A673 (cell line): ENCODE measurements around the gene ARID3C. TPM values are rescaled to one million over a fixed set of nuclear protein-coding genes. Genes with fewer than 3 reads are reported as not detected.
"Not testable (repeated sequence)": the region's sequence is repeated elsewhere in the genome, so short reads cannot be mapped to it uniquely, and the experiment has no call there.

Experiments used
- BruUV-seq: library from RNA; stranded (reverse); fragments of 400-500 nt; replicated peaks from 2 replicates; lab custom pipeline; 2021; lab: Mats Ljungman, UMichigan
- CTCF ChIA-PET: fragments of 300-600 bp; sonication (Branson Sonifier 250); formaldehyde crosslinking; loops from one replicate; lab custom pipeline; 2022; ENCODE audit warnings: antibody characterized with exemption; lab: Charles Lee
- POLR2A ChIA-PET: fragments of 300-600 bp; sonication (Branson Sonifier 250); formaldehyde crosslinking; loops from one replicate; lab custom pipeline; 2022; ENCODE audit warnings: antibody characterized with exemption; ENCODE audit not compliant: low non-redundant PET; lab: Charles Lee
- DNase-seq: peaks from one replicate; pipeline ENCODE4 v3.0.0-alpha.2; 2015; ENCODE audit warnings: low spot score
- H3K27ac ChIP-seq: fragments of 200-600 bp; sonication (generic); 2 replicates; pipeline ENCODE4 v1.5.1; 2016; ENCODE audit warnings: mixed run types, low read depth, mild to moderate bottlenecking, mixed read lengths, antibody characterized with exemption, low read length; ENCODE audit not compliant: poor library complexity, severe bottlenecking
- H3K27me3 ChIP-seq: fragments of 200-600 bp; sonication (generic); replicated peaks from 2 replicates; pipeline ENCODE4 v1.6.1; 2017; ENCODE audit warnings: mixed run types, low read depth, mild to moderate bottlenecking, mixed read lengths, antibody characterized with exemption, low read length; ENCODE audit not compliant: insufficient read depth, poor library complexity
- H3K36me3 ChIP-seq: fragments of 200-600 bp; sonication (generic); 2 replicates; pipeline ENCODE4 v1.6.1; 2016; ENCODE audit warnings: mixed run types, mild to moderate bottlenecking, mixed read lengths, antibody characterized with exemption, low read length; ENCODE audit not compliant: insufficient read depth, poor library complexity, severe bottlenecking
- H3K4me1 ChIP-seq: fragments of 200-600 bp; sonication (generic); 2 replicates; pipeline ENCODE4 v1.6.1; 2017; ENCODE audit warnings: mixed run types, mild to moderate bottlenecking, mixed read lengths, antibody characterized with exemption, low read length; ENCODE audit not compliant: insufficient read depth, poor library complexity, severe bottlenecking
- H3K4me3 ChIP-seq: fragments of 200-600 bp; sonication (generic); 2 replicates; pipeline ENCODE4 v1.5.1; 2016; ENCODE audit warnings: low read depth, mixed run types, mild to moderate bottlenecking, mixed read lengths, low read length; ENCODE audit not compliant: poor library complexity, severe bottlenecking
- H3K9me3 ChIP-seq: fragments of 200-600 bp; sonication (generic); 2 replicates; pipeline ENCODE4 v1.6.1; 2016; ENCODE audit warnings: mixed run types, low read depth, mild to moderate bottlenecking, mixed read lengths, antibody characterized with exemption, low read length; ENCODE audit not compliant: poor library complexity, severe bottlenecking
- EZH2 ChIP-seq: fragments of 200-600 bp; sonication (generic); IDR thresholded peaks from 2 replicates; pipeline ENCODE4 v1.6.1; 2017; ENCODE audit warnings: borderline replicate concordance, low read depth, mild to moderate bottlenecking, mixed read lengths, antibody characterized with exemption, low read length; ENCODE audit not compliant: poor library complexity, severe bottlenecking
- intact Hi-C: fragments of 100-400 bp; cut with micrococcal nuclease; formaldehyde crosslinking; loops from one replicate; pipeline ENCODE4 v1.10.0; 2022; ENCODE audit not compliant: unreplicated experiment
- total RNA-seq: library from RNA; stranded (reverse); gene quantifications from 2 replicates; pipeline ENCODE4 v1.2.3, GENCODE V29; 2021
- TF ChIP-seq, protein P1 (sequence below): fragments of 300-800, 200-600 bp; sonication (generic); conservative IDR thresholded peaks from 2 replicates; pipeline ENCODE4 v1.5.1; 2017; ENCODE audit warnings: low read depth, mild to moderate bottlenecking, antibody characterized with exemption, low read length, moderate library complexity, mixed read lengths

The ARID3C gene
- total RNA-seq, 1 experiment from 2014 or later = not detected

DNA sequence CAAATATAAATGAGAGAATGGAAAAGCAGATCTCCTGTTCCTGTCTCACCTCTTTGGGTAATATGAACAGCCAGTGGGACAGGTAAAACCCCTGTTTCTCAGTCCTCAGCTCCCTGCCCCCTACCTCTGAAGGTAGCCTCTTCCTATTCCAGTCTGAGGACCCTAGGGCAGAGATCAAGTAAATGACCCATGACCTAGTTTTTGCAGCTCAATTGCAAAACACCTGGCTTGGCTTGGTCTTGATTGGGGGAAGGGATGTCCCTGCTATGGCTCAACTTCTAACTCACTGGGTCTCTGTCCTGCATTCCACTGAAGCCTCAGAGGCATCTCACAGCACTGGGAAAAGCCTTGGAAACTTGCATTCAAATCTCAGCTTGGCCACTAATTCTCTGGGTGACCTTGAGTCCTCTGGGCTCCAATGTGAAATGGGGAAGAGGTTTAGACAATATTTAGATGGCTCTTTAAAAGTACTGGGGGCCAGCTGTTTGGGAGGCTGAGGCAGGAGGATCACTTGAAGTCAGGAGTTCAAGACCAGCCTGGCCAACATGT is 16.0 kb upstream of the ARID3C start:
- H3K27me3 ChIP-seq = no peaks in the 10 kb centered on the region
- DNase-seq = no peak
- H3K9me3 ChIP-seq = no peaks in the 10 kb centered on the region
- ChIA-PET POLR2A (no interaction called here), CTCF (interaction anchor here (1.0 kb wide), 1 partner anchor 15 kb away, joined by 3 read pairs; no protein-coding TSS in a partner anchor)
- intact Hi-C loops = no loop called here
- BruUV-seq = no TSS peak
- no peak overlapping the region for H3K4me3 ChIP-seq
- peaks cover 8% of the 10 kb centered on the region for H3K4me1 ChIP-seq
- TF ChIP-seq EZH2 = no peak
- TF ChIP-seq, protein P1, sequence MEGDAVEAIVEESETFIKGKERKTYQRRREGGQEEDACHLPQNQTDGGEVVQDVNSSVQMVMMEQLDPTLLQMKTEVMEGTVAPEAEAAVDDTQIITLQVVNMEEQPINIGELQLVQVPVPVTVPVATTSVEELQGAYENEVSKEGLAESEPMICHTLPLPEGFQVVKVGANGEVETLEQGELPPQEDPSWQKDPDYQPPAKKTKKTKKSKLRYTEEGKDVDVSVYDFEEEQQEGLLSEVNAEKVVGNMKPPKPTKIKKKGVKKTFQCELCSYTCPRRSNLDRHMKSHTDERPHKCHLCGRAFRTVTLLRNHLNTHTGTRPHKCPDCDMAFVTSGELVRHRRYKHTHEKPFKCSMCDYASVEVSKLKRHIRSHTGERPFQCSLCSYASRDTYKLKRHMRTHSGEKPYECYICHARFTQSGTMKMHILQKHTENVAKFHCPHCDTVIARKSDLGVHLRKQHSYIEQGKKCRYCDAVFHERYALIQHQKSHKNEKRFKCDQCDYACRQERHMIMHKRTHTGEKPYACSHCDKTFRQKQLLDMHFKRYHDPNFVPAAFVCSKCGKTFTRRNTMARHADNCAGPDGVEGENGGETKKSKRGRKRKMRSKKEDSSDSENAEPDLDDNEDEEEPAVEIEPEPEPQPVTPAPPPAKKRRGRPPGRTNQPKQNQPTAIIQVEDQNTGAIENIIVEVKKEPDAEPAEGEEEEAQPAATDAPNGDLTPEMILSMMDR = no peak
- H3K36me3 ChIP-seq = peaks cover 17% of the 10 kb centered on the region
- H3K27ac ChIP-seq = no peak overlapping the region

DNA sequence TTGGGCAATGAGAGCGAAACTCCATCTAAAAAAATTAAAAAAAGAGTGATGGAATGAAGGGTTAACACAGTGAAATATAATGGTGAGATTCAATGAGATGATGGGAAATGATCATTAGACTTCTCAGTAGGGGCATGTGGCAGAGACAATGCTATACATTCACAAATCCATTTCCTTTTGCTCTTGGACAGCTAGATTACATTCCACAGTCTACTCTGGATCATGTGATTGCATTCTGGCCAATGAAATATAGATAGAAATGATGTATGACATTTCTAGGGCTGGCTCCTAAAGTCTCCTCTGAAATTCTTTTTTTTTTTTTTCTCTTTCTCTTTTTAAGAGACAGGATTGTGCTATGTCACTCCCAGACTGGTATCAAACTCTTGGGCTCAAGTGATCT is 13.8 kb upstream of the ARID3C start:
- CTCF ChIA-PET = no interaction called here
- Histone ChIP-seq H3K27me3 (no peaks in the 10 kb centered on the region), H3K4me1 (peaks cover 8% of the 10 kb centered on the region), H3K27ac (peak overlapping the region; percentile 55), H3K4me3 (no peak overlapping the region), H3K9me3 (no peaks in the 10 kb centered on the region), H3K36me3 (peaks cover under 1% of the 10 kb centered on the region)
- peak; percentile 47 for DNase-seq
- intact Hi-C loops = no loop called here
- no TSS peak for BruUV-seq
- POLR2A ChIA-PET = no interaction called here
- TF ChIP-seq, protein P1 = no peak
- TF ChIP-seq EZH2 = no peak

DNA sequence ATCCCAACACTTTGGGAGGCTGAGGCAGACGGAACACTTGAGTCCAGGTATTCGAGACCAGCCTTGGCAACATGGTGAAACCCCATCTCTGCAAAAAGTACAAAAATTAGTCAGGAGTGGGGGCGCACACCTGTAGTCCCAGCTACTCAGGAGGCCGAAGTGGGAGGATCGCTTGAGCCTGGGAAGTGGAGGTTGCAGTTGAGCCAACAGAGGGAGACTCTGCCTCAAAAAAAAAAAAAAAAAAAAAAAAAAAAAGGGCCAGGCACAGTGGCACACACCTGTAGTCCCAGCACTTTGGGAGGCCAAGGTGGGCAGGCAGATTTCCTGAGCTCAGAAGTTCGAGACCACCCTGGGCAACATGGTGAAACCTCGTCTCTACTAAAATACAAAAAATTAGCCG is 10.5 kb upstream of the ARID3C start:
- POLR2A ChIA-PET = not testable (repeated sequence)

DNA sequence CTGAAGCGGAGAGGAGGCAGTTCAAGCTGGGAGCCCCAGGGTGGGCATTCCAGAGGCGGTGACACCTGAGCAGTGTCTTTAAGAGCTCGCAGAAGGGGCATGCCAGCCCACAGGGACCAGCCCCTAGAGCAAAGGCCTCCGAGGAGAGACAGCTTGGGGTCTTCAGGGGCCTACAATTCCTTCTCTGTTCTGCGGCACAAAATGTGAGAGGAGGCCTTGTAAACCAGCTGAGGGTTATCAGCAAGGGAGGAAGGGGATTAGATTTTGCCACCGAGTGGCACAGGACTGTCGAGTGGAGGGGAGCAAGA is 9.2 kb upstream of the ARID3C start:
- no peaks in the 10 kb centered on the region for H3K27me3 ChIP-seq
- peak overlapping the region; percentile 76 for H3K4me3 ChIP-seq
- peaks cover 6% of the 10 kb centered on the region for H3K4me1 ChIP-seq
- ChIA-PET CTCF (no interaction called here), POLR2A (no interaction called here)
- peaks cover 14% of the 10 kb centered on the region for H3K36me3 ChIP-seq
- intact Hi-C loops = no loop called here
- no TSS peak for BruUV-seq
- peak overlapping the region; percentile 87 for H3K27ac ChIP-seq
- DNase-seq = no peak
- H3K9me3 ChIP-seq = no peaks in the 10 kb centered on the region
- no peak for TF ChIP-seq EZH2
- TF ChIP-seq, protein P1 = no peak

More for the DNA sequence above, 10.5 kb upstream of the ARID3C start:
- H3K36me3 ChIP-seq = peaks cover 14% of the 10 kb centered on the region
- intact Hi-C loops, H3K27ac ChIP-seq, DNase-seq, CTCF ChIA-PET, H3K9me3 ChIP-seq, H3K27me3 ChIP-seq, H3K4me3 ChIP-seq, BruUV-seq, H3K4me1 ChIP-seq: not testable (repeated sequence)
